ENCODE measurements around the gene TFPI.

The TFPI gene

DNA sequence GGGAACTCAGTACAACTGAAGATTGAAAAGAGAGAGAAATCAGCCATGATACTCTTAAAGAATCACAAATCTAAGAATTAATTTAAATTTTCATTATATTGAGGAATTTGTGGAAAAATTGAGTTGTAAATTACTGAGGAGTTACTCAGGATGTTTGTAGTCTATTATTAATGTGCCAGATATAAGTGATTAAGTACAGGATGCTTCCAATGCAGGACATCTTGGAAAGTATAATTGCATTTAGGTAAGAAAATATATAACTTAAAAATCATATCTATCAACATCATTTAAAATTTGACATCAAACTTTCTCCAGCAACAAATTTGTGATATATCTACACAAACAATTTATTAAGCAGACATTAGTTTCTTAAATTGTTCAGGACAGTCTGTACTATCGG, 107.5 kb downstream of the TFPI start:
- Histone ChIP-seq H3K9ac (ENCODE audit: low read length) (no peak overlapping the region), H3K9me3 (ENCODE audit: control insufficient read depth, low read depth, low read length) (no peaks in the 10 kb centered on the region), H3K27me3 (ENCODE audit: control insufficient read depth, insufficient read depth, low read length) (no peaks in the 10 kb centered on the region), H3K27ac (ENCODE audit: low read length) (no peak overlapping the region), H3K4me3 (ENCODE audit: low read length) (no peak overlapping the region), H3K4me1 (ENCODE audit: control insufficient read depth, low read depth, low read length) (peaks cover 8% of the 10 kb centered on the region), H3K36me3 (ENCODE audit: control insufficient read depth, low read depth, low read length) (no peaks in the 10 kb centered on the region)

DNA sequence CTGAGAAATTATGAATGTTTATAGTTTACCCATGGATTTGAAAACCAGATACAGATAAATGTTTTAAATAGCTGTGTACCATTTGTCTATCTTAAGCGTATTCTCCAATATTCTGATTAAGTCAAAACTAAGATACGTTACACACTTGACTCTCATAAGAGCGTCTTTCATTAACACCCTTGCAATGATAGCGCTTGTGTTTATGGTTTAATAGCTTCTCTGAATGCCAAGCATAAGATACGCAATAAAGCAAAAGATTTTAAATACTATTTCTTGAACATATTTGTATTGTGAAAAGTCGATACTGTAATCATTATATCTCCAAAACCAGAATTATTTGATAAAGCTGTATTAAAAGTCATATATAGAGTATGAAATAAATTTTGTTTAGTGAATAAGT, 109.2 kb downstream of the TFPI start:
- peaks cover 8% of the 10 kb centered on the region for H3K4me1 ChIP-seq (ENCODE audit: control insufficient read depth, low read depth, low read length)
- H3K27ac ChIP-seq (ENCODE audit: low read length): no peak overlapping the region
- no peaks in the 10 kb centered on the region for H3K27me3 ChIP-seq (ENCODE audit: control insufficient read depth, insufficient read depth, low read length)
- no peak overlapping the region for H3K9ac ChIP-seq (ENCODE audit: low read length)
- H3K4me3 ChIP-seq (ENCODE audit: low read length): no peak overlapping the region
- H3K36me3 ChIP-seq (ENCODE audit: control insufficient read depth, low read depth, low read length): no peaks in the 10 kb centered on the region
- no peaks in the 10 kb centered on the region for H3K9me3 ChIP-seq (ENCODE audit: control insufficient read depth, low read depth, low read length)

DNA sequence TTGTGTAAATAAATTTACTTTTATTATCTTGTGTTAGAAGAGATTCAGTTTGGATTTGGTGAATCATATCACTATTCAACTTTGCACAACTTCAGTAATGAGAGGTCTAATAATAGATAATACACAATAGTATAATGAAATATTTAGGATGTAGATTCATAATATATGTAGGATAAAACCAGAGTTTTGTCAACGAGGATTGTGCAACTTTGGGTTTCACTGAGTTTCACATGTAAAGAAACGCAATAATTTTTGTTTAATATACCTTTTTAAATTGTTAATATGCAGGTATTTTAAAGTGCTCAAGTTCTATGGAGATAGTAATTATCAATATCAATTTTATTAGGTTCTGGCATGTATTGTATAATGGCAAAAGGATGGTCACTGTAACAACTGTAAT, 111.5 kb downstream of the TFPI start:
- H3K4me3 ChIP-seq (ENCODE audit: low read length): no peak overlapping the region
- H3K9ac ChIP-seq (ENCODE audit: low read length): no peak overlapping the region
- H3K27ac ChIP-seq (ENCODE audit: low read length): no peak overlapping the region
- no peaks in the 10 kb centered on the region for H3K9me3 ChIP-seq (ENCODE audit: control insufficient read depth, low read depth, low read length)
- no peaks in the 10 kb centered on the region for H3K4me1 ChIP-seq (ENCODE audit: control insufficient read depth, low read depth, low read length)
- H3K27me3 ChIP-seq (ENCODE audit: control insufficient read depth, insufficient read depth, low read length): no peaks in the 10 kb centered on the region
- no peaks in the 10 kb centered on the region for H3K36me3 ChIP-seq (ENCODE audit: control insufficient read depth, low read depth, low read length)

DNA sequence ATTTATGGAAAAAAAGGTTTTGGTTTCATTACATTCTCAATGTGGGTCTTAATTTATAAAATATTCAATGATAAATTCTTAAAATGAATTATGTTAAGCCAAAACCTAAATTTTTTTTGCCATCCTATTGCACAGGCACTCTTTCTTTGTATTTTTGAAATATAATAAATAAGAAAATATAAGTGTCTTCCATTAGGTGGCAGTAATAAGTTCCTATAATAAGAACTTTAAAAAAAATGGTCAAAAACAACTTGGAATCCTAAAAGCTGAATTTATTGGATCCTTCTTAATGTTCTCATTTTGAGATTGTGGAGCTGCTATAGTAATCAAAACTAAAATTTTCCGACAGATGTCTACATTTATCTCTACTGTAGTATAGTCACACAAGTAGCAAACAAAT, 111.9 kb downstream of the TFPI start:
- H3K36me3 ChIP-seq (ENCODE audit: control insufficient read depth, low read depth, low read length): no peaks in the 10 kb centered on the region
- no peak overlapping the region for H3K4me3 ChIP-seq (ENCODE audit: low read length)
- no peaks in the 10 kb centered on the region for H3K9me3 ChIP-seq (ENCODE audit: control insufficient read depth, low read depth, low read length)
- no peak overlapping the region for H3K9ac ChIP-seq (ENCODE audit: low read length)
- no peak overlapping the region for H3K27ac ChIP-seq (ENCODE audit: low read length)
- H3K27me3 ChIP-seq (ENCODE audit: control insufficient read depth, insufficient read depth, low read length): no peaks in the 10 kb centered on the region
- no peaks in the 10 kb centered on the region for H3K4me1 ChIP-seq (ENCODE audit: control insufficient read depth, low read depth, low read length)

DNA sequence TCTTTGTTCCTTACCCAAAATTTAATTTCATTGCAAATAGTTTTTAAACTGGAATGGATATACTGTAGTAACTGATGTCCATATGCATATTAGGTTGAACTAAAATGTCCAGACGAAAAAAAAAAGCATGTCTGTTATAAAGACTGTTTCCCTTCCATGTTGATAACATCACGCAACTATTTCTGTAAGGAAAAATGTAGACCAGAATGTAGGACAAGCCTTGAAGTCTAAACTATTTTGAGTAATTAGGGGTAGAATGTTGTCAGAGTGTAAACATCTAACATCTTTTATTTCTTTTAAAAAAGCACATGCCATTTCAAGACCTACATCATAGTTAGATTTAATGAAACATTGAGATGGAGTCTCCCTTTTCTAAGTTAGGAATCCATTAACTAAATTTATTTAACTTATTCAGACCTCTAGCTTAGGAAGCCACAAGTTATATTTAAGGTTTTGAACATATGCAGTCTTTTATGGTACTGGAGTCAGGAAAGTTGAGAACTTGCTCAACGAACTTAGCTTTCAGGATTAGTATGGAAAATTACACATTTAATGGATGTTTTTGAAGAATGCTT, 114.0 kb downstream of the TFPI start:
- no peaks in the 10 kb centered on the region for H3K9me3 ChIP-seq (ENCODE audit: control insufficient read depth, low read depth, low read length)
- H3K27me3 ChIP-seq (ENCODE audit: control insufficient read depth, insufficient read depth, low read length): no peaks in the 10 kb centered on the region
- H3K27ac ChIP-seq (ENCODE audit: low read length): no peak overlapping the region
- no peak overlapping the region for H3K9ac ChIP-seq (ENCODE audit: low read length)
- H3K4me3 ChIP-seq (ENCODE audit: low read length): no peak overlapping the region
- no peaks in the 10 kb centered on the region for H3K36me3 ChIP-seq (ENCODE audit: control insufficient read depth, low read depth, low read length)
- no peaks in the 10 kb centered on the region for H3K4me1 ChIP-seq (ENCODE audit: control insufficient read depth, low read depth, low read length)

DNA sequence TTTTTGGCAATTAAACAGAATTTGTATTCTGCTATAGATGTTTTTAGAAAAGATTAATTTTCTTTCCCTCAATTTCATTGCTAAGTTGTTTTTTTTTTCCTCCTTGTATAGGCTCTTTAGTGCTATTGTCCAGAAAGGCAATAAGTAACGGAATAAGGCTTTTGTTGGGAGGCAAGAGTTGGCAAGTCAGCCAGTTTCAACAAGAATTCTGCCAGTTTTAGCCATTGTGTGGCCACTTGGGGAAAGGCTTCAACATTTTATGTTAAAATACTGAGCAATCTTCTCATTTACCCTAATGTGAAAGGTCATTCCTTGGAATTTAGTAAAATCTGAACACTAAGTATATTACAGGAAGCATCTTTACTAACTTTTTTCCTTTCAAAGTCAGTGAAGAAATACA, 115.8 kb downstream of the TFPI start:
- Histone ChIP-seq H3K4me3 (ENCODE audit: low read length) (no peak overlapping the region), H3K27me3 (ENCODE audit: control insufficient read depth, insufficient read depth, low read length) (no peaks in the 10 kb centered on the region), H3K27ac (ENCODE audit: low read length) (no peak overlapping the region), H3K9me3 (ENCODE audit: control insufficient read depth, low read depth, low read length) (no peaks in the 10 kb centered on the region), H3K4me1 (ENCODE audit: control insufficient read depth, low read depth, low read length) (no peaks in the 10 kb centered on the region), H3K9ac (ENCODE audit: low read length) (no peak overlapping the region), H3K36me3 (ENCODE audit: control insufficient read depth, low read depth, low read length) (no peaks in the 10 kb centered on the region)

DNA sequence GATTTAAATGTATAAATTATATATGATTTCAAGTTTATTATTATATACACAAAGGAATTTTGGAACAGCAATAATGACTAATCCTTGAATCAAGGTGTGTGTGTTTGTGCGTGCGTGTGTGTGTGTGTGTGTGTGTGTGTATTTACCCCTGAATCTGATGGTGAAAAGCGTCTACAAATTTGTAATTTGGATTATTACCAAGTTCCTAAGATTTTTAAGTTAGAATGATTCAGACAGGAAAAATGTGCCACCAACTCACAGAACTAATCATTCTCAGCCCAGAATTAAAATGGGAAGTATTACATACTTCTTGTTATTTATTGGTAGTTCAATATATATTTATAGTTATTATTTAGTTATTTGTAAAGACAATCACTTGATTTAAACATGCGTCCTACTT, 118.5 kb downstream of the TFPI start:
- no peaks in the 10 kb centered on the region for H3K27me3 ChIP-seq (ENCODE audit: control insufficient read depth, insufficient read depth, low read length)
- no peaks in the 10 kb centered on the region for H3K4me1 ChIP-seq (ENCODE audit: control insufficient read depth, low read depth, low read length)
- H3K4me3 ChIP-seq (ENCODE audit: low read length): no peak overlapping the region
- H3K36me3 ChIP-seq (ENCODE audit: control insufficient read depth, low read depth, low read length): no peaks in the 10 kb centered on the region
- H3K27ac ChIP-seq (ENCODE audit: low read length): no peak overlapping the region
- H3K9ac ChIP-seq (ENCODE audit: low read length): no peak overlapping the region
- H3K9me3 ChIP-seq (ENCODE audit: control insufficient read depth, low read depth, low read length): no peaks in the 10 kb centered on the region

DNA sequence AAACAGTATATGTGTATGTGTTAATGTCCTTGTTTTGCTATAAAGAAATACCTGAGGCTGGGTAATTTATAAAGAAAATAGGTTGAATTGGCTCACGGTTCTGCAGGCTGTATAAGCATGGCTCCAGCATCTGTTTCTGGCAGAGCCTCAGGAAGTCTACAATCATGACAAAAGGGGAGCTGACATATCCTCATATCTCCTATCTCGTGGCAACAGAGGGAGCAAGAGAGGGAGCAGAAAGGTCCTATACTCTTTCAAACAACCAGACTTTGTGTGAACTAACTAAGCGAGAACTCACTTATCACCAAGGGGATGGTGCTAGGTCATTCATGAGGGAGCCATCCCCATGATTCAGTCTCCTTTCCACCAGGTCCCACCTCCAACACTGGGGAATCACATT, 119.2 kb downstream of the TFPI start:
- no peak overlapping the region for H3K4me3 ChIP-seq (ENCODE audit: low read length)
- no peaks in the 10 kb centered on the region for H3K9me3 ChIP-seq (ENCODE audit: control insufficient read depth, low read depth, low read length)
- no peaks in the 10 kb centered on the region for H3K27me3 ChIP-seq (ENCODE audit: control insufficient read depth, insufficient read depth, low read length)
- no peaks in the 10 kb centered on the region for H3K36me3 ChIP-seq (ENCODE audit: control insufficient read depth, low read depth, low read length)
- H3K27ac ChIP-seq (ENCODE audit: low read length): no peak overlapping the region
- H3K4me1 ChIP-seq (ENCODE audit: control insufficient read depth, low read depth, low read length): no peaks in the 10 kb centered on the region
- no peak overlapping the region for H3K9ac ChIP-seq (ENCODE audit: low read length)

DNA sequence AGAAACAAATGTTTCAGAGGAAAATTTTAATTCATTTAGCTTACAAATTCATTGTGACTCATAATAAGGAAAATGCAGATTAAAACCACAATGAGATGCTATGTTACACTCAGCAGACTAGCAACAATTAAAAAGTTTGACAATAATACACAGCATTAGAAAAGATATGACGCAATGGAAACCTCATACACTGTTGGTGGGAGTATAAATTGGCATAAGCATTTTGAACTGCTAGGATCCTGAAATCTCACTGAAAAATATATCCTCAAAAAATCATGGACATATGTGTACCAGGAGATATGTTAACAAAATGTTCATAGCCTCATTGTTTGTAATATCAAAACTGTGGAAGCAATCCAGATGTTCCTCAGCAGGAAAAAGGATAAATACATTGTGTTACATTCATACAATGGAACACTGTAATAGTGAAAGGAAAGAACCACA, 119.9 kb downstream of the TFPI start:
- Histone ChIP-seq H3K27ac (ENCODE audit: low read length) (no peak overlapping the region), H3K4me3 (ENCODE audit: low read length) (no peak overlapping the region), H3K27me3 (ENCODE audit: control insufficient read depth, insufficient read depth, low read length) (no peaks in the 10 kb centered on the region), H3K9me3 (ENCODE audit: control insufficient read depth, low read depth, low read length) (no peaks in the 10 kb centered on the region), H3K36me3 (ENCODE audit: control insufficient read depth, low read depth, low read length) (no peaks in the 10 kb centered on the region), H3K9ac (ENCODE audit: low read length) (no peak overlapping the region), H3K4me1 (ENCODE audit: control insufficient read depth, low read depth, low read length) (peaks cover 1% of the 10 kb centered on the region)

DNA sequence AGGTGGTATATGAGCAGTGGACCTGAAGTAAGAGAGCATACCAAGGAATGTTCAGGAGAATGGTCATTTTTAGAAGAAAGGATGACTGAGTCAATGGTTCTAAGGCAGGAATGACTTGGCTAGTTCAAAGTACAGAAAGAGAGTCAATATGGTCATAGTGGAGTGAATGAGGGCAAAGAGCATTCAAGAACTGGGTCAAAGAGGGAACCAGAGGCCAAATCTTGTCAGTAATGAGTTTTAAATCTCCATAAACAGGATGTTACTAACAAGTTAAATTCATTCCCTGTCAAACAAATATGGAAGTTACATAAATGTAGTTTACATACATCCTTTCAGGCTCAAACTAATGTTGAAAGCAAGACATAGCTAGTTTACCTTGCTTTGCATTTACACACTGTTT, 122.3 kb downstream of the TFPI start:
- Histone ChIP-seq H3K36me3 (ENCODE audit: control insufficient read depth, low read depth, low read length) (no peaks in the 10 kb centered on the region), H3K9me3 (ENCODE audit: control insufficient read depth, low read depth, low read length) (no peaks in the 10 kb centered on the region), H3K4me1 (ENCODE audit: control insufficient read depth, low read depth, low read length) (peaks cover 4% of the 10 kb centered on the region), H3K27ac (ENCODE audit: low read length) (no peak overlapping the region), H3K9ac (ENCODE audit: low read length) (no peak overlapping the region), H3K27me3 (ENCODE audit: control insufficient read depth, insufficient read depth, low read length) (no peaks in the 10 kb centered on the region), H3K4me3 (ENCODE audit: low read length) (no peak overlapping the region)

DNA sequence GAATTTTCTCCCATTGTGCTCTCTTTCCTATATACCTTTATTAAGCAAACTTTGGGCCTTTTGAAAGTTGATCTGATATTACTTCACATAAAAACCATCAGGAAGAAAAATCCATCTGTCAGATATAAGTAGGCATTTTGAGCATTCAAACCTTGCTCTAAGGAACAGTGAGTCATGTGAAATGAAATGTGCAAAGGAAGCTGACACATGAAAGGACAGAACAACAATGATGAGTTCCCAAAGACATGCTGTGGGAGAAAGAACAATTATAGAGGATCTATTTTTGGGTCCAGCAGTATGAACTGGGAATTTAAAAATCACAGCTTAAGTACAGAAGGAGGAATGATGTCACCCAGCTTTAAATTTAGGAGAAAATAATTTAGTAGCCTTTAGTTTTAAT, 124.2 kb downstream of the TFPI start:
- no peaks in the 10 kb centered on the region for H3K9me3 ChIP-seq (ENCODE audit: control insufficient read depth, low read depth, low read length)
- no peaks in the 10 kb centered on the region for H3K27me3 ChIP-seq (ENCODE audit: control insufficient read depth, insufficient read depth, low read length)
- peaks cover 4% of the 10 kb centered on the region for H3K4me1 ChIP-seq (ENCODE audit: control insufficient read depth, low read depth, low read length)
- no peaks in the 10 kb centered on the region for H3K36me3 ChIP-seq (ENCODE audit: control insufficient read depth, low read depth, low read length)
- H3K27ac ChIP-seq (ENCODE audit: low read length): no peak overlapping the region
- H3K9ac ChIP-seq (ENCODE audit: low read length): no peak overlapping the region
- H3K4me3 ChIP-seq (ENCODE audit: low read length): no peak overlapping the region

DNA sequence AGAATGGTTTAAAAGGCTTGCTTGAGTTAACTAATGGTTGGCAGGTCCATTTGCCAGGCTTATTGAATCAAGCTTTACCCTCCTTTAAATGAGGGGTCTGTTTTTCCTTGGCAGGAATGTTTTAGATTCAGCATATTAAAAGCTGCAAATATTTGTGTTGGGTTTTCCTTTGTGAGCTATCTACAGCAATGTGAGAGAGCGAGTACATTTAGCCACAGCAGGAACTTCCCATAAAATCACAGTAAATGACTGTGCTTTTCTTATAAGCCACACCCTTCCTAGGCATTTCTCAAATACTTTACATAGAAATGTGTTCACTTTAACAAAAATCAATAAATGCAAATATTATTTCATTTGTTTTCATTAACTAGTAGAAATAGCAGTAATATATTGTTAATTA, 130.1 kb downstream of the TFPI start:
- Histone ChIP-seq H3K27ac (ENCODE audit: low read length) (no peak overlapping the region), H3K36me3 (ENCODE audit: control insufficient read depth, low read depth, low read length) (no peaks in the 10 kb centered on the region), H3K4me1 (ENCODE audit: control insufficient read depth, low read depth, low read length) (peaks cover 11% of the 10 kb centered on the region), H3K27me3 (ENCODE audit: control insufficient read depth, insufficient read depth, low read length) (no peaks in the 10 kb centered on the region), H3K9ac (ENCODE audit: low read length) (no peak overlapping the region), H3K4me3 (ENCODE audit: low read length) (peak overlapping the region; percentile 24), H3K9me3 (ENCODE audit: control insufficient read depth, low read depth, low read length) (no peaks in the 10 kb centered on the region)

Measured in iPS-18a (cell line).